ENCODE data around the gene MDP1.
A peak's percentile ranks its signal among the peaks of the same experiment; 100 is the strongest.

Gene MDP1

GRCh38 chr14:24243336-24243836, 27.5 kb upstream of the MDP1 start:
- no peaks in the 10 kb centered on the region for H3K4me1 ChIP-seq
- no peaks in the 10 kb centered on the region for H3K9me3 ChIP-seq
- peak overlapping the region; percentile 68 for H3K4me3 ChIP-seq (ENCODE audit: low read depth, low read length)
- no peak for DNase-seq
- H3K36me3 ChIP-seq: peaks cover 21% of the 10 kb centered on the region
- no peak for TF ChIP-seq CTCF (IDR thresholded peaks at IDR 0.05; ENCODE audit: low read depth, low read length)
- H3K27me3 ChIP-seq: no peaks in the 10 kb centered on the region

DNA sequence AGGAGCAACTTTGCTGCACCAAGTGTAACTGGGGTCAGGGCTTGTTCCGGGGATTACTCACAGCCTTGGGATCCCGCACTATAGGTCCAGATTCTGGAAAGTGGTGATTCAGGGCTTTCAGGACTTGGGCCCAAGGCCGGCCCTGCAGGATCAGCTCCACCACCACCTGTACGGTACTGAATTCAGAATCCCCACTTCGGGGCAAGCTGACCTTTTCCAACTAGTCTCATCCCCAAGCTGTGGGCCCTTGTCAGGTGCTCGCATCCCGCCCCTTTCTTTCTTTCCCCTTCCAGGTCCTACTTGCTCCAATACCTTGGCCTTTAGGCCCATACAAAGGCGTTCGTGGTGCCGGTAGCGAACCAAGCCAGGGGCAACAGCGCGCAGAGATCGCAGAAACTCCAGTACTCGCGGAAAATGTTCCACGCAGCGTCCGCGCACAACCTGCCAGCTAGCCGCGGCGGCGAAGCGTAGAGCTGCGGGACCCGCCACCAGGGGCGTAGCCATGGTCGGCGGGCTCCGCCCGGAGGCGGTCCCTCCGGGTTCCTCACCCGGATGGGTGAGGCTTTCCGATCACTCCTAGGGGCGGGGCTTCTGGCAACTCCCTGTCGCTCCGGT, 26.1 kb upstream of the MDP1 start:
- DNase-seq: peak; percentile 97
- TF ChIP-seq CTCF (IDR thresholded peaks at IDR 0.05; ENCODE audit: low read depth, low read length): peak; percentile 65
- Histone ChIP-seq H3K4me1 (no peaks in the 10 kb centered on the region), H3K36me3 (peaks cover 25% of the 10 kb centered on the region), H3K9me3 (no peaks in the 10 kb centered on the region), H3K4me3 (ENCODE audit: low read depth, low read length) (peak overlapping the region; percentile 68), H3K27me3 (no peaks in the 10 kb centered on the region)

GRCh38 chr14:24240110-24240918, 24.4 kb upstream of the MDP1 start:
- no peaks in the 10 kb centered on the region for H3K27me3 ChIP-seq
- no peaks in the 10 kb centered on the region for H3K4me1 ChIP-seq
- no peak overlapping the region for H3K4me3 ChIP-seq (ENCODE audit: low read depth, low read length)
- no peak for DNase-seq
- no peaks in the 10 kb centered on the region for H3K9me3 ChIP-seq
- TF ChIP-seq CTCF (IDR thresholded peaks at IDR 0.05; ENCODE audit: low read depth, low read length): no peak
- H3K36me3 ChIP-seq: peaks cover 38% of the 10 kb centered on the region

DNA sequence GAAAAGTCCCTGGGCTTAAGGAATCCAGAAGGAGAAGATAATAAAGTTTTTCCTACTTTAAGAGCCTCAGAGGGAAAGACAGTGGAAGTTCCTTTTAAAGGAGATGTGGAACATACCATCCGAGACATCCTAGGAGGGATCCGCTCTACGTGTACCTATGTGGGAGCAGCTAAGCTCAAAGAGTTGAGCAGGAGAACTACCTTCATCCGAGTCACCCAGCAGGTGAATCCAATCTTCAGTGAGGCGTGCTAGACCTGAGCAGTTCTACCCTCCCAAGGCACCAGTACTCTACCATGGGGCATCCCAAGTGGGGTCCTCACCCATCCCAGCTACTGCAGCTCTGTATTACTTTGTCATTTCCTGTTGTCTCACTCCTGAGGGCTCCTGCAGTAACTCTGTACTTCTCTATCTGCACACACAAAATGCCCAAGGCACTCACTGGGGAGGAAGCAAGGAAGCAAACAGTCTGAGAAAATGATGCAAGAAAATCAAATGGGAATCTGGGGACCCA, 22.7 kb upstream of the MDP1 start:
- H3K9me3 ChIP-seq: no peaks in the 10 kb centered on the region
- H3K36me3 ChIP-seq: peaks cover 38% of the 10 kb centered on the region
- H3K4me1 ChIP-seq: no peaks in the 10 kb centered on the region; the same call in 1 of the 2 replicates
- no peak overlapping the region for H3K4me3 ChIP-seq (ENCODE audit: low read depth, low read length)
- no peak for DNase-seq
- TF ChIP-seq CTCF (IDR thresholded peaks at IDR 0.05; ENCODE audit: low read depth, low read length): no peak
- no peaks in the 10 kb centered on the region for H3K27me3 ChIP-seq

GRCh38 chr14:24238123-24238522, 22.3 kb upstream of the MDP1 start:
- no peaks in the 10 kb centered on the region for H3K27me3 ChIP-seq
- no peaks in the 10 kb centered on the region for H3K9me3 ChIP-seq
- no peak for TF ChIP-seq CTCF (IDR thresholded peaks at IDR 0.05; ENCODE audit: low read depth, low read length)
- H3K4me3 ChIP-seq (ENCODE audit: low read depth, low read length): no peak overlapping the region
- DNase-seq: no peak
- peaks cover 38% of the 10 kb centered on the region for H3K36me3 ChIP-seq
- H3K4me1 ChIP-seq: peaks cover 4% of the 10 kb centered on the region; the same call in 1 of the 2 replicates

Data from BE2C (cell line).